ENCODE measurements around the gene DAB1.

Gene DAB1

GRCh38 chr1:57423656-57424211, at the start of gene DAB1:
Gene DAB1 (minus strand): TSS chr1:57424060. CDS start chr1:57291030, 133,030 bp downstream.
- DNase-seq (ENCODE audit: low read depth in 2 of 2): no peak

DNA sequence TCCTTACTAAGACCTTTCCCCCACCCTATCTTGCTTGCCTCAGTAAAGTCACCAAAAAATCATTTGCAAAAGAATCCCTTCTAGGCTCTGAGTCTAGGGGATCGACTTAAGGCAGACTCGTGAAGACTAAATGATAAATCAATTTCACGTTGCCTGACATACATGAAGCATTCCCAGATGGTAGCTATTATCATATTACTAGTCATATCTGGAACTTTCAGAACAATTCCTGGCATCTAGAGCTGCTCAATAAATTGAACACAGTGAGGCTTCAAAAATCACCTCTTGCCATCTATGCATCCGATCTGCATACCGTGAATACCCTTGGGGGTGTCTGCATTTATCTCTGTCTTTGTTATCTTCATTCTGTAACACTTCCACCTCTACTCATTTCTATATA, 49.6 kb upstream of the DAB1 start:
- DNase-seq (ENCODE audit: low read depth in 2 of 2): no peak

DNA sequence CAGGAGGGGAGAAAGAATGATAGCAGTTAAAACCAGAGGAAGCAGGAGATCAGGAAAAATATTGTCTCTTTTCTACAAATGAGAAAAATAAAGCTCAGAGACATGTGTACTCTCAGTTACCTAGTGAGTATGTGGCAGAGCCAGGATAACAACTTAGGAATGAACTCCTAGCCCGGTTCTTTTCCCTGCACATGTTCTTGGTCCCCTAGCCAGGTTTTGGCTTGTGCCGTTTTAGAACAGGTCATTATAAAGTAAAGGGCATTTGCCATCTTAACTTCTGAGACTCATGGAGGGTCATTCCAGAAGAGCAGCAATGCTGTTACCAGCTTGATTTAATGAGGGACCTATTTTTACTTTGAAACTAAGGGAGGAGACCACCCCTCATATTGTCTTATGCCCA, 48.1 kb upstream of the DAB1 start:
- no peak for DNase-seq (ENCODE audit: low read depth in 2 of 2)

DNA sequence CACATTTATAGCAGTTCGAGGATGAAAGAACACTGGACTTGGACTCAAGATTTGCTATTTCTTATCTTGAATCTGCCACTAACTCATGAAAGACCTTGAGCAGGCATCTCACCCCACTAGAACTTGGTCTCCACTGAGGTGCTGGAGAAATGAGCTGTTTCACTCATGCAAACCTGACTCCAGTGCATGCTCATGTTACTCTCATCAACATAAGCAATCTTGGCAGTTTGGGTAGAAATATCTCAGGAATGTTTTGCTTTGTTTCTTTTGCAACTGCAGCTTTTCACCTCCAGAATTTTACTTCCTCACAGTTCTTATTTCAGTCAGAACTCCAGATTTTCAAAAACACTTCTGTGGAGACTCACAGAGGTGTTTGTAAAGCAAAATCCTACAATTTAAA, 46.2 kb upstream of the DAB1 start:
- DNase-seq (ENCODE audit: low read depth in 2 of 2): no peak

DNA sequence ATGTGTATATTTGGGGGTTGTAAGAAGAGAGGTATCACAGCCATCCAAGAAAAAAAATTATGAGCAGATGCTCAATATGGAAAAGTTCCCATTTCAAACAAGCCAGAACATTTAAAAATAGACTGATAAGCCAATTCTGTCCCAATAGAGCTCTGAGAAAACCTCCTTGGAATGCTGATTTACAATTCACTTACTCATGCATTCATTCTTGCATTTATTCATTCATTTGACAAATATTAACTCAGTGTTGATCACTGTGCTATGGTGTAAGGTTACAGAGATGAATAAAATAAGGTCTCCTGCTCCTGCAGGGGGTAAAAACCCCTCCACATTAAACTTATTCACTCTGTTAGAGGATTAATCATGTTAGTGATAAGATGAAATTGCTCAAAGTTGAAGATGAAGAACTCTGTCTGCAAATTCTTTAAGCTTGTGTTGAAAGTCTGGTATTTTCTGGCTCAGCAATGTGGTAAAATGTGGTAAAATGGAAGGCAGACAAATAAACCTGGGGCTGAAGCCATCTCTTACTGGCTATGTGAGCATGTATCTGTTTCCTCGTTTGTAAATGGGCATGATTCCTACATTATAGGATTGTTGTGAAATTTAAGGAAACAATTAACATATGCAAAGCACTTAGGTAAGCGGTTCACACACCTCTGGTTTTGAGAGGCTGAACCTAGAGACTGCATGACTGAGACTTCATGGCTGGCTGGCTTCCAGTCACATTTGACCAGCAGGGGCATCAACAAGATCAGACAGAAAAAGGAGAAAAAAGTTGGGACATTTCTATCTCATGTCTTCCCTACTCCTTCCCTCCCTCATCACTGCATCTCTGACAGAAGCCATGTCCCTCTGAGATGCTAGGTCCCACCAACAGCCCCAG, 45.0 kb upstream of the DAB1 start:
- DNase-seq (ENCODE audit: low read depth in 2 of 2): no peak

GRCh38 chr1:57467830-57468229, 44.0 kb upstream of the DAB1 start:
- no peak for DNase-seq (ENCODE audit: low read depth in 2 of 2)

GRCh38 chr1:57464756-57465155, 40.9 kb upstream of the DAB1 start:
- DNase-seq (ENCODE audit: low read depth in 2 of 2): no peak

- DNase-seq (ENCODE audit: low read depth in 2 of 2): no peak
These were observed 39.5 kb upstream of the DAB1 start for GRCh38 chr1:57463343-57463742.

DNA sequence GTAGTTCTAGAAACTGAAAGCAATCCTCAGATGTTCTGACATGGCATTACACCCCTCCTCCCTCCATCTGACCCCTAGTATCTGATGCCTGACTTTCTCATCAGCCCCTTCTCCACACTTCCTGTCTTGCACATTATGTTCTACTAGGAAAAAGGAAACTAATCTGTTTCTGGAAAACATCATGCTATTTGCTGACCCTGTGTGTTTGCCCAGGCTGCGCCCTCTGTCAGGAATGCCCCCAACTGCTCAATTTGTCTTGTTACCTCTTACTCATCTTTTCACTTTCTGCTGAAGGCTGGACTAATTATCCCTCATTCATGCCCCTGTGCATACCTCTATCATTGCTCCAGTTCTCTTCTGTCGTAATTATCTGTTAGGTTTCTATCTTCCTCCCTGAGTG, 37.5 kb upstream of the DAB1 start:
- DNase-seq (ENCODE audit: low read depth in 2 of 2): no peak

- DNase-seq (ENCODE audit: low read depth in 2 of 2): no peak
These were observed 27.7 kb upstream of the DAB1 start for GRCh38 chr1:57451516-57451915.

GRCh38 chr1:57450981-57451380, 27.1 kb upstream of the DAB1 start:
- no peak for DNase-seq (ENCODE audit: low read depth in 2 of 2)

- no peak for DNase-seq (ENCODE audit: low read depth in 2 of 2)
These were observed 23.7 kb upstream of the DAB1 start for GRCh38 chr1:57447551-57447950.

DNA sequence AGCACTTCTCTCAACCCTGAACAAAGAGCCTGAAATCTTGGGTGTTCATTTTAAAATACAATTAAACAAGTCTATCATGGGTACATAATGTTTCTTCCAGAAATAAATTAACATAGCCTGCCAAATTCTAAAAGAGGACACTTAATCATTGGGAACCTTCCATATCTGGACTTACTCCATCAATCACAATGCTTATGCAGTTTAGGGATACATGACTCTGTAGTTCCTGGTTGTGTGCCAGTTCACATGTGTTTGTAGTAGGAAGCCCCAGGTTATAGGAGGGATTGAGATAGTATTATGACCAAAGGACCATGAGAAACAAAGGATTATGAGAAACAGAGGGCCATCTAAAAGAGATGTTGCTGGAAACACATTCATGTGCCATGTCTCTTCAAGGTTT, 19.1 kb upstream of the DAB1 start:
- DNase-seq (ENCODE audit: low read depth in 2 of 2): no peak

DNA sequence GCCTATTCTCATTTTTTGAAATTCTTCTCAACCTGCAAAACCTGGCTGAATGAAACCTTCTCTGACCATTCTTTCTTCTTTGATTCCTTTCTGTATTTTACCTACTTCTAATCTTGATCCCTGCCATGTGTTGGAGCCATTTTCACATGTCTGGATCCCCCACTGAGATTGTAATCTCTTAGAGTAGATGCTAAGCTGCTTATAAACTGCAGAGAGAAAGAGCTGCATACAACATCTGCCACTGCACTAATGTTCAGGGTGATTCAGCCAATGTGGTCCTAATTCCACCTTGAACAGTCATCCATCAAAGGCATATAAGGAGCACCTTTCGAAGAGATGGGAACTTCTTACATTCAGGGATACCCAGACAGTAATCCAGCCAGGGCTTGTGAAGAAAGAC, 16.2 kb upstream of the DAB1 start:
- no peak for DNase-seq (ENCODE audit: low read depth in 2 of 2)

DNA sequence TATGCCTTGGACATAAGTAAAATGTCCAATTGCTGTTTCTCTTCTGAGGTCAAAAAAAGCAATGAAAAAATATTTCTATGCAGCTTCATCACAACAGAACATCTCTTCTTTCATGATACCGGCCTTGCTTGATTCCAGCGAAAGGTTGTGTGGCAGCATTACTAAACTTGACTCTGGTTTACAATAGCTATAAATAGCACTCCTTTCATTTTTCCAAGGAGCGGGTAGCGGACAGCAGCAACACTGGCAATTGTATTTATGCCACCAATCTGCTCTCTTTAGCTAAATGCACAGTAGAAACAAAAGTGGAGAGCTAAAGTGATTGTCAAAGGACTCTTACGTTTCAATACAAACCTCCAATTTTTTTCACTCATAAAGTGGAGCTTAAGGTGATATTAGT, 7.5 kb upstream of the DAB1 start:
- no peak for DNase-seq (ENCODE audit: low read depth in 2 of 2)

DNA sequence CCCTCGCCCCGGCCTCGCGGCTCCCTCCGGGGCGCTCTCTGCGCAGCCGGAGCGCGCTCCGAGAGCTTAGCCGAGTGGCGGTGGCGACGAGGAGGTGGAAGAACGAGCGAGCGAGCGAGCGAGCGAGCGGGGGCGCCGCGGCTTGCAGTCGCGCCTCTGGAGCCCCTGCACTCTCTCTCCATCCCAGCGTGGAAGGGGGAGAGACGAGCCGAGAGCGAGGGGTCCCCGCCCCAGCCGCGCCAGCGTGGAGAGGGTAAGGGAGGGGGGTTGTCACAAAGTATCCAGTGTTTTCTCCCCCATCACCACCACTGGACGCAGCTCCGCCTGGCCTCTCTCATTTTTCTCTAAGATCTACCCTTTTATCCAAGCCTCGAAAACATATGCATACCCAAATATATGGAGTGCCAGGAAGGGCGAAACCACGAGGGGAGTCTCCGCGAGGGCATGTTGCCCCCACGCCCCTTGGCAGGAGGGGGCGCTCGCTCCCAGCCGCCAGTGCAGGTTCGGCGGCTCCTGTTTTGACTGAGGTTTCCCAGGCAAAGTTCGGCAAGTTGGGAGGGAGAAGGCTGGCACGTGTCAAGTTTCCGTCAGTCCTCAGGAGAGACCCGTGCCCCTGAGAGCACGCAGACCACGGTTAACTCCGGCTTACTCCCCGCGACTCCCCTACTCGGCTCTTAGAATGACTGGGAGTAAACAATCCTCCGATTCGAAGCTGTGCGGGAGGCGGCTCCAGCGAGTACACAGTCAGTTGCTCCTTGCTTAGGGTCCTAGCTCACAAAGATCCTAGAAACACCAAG, 569 bp upstream of the DAB1 start:
- DNase-seq (ENCODE audit: low read depth in 2 of 2): no peak

DNA sequence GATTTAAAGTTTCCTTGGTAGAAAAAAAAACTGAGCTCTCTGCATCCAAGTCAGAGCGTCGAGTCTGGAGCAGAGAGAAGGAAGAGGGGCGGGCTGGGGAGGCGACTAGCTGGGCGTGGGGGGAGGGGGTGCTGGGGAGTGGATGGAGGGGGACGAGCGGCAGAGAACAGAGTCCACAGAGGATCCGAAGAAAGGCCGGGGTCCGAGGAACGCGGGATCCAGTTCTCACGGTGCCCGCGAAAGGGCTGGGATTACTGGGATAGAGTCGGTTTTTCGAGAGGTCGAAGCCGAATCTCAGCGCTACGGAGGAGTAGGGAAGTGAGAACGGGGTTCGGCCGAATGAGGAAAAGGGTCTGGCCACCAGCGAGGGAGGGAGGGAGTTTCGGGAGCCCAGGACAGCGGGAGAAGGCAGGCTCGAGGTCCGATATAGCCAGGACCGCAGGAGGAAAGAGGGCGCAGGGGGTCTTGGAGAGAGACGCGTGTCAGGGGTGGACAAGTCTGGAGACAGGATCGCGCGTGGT, 665 bp downstream of the DAB1 start:
- DNase-seq (ENCODE audit: low read depth in 2 of 2): no peak

DNA sequence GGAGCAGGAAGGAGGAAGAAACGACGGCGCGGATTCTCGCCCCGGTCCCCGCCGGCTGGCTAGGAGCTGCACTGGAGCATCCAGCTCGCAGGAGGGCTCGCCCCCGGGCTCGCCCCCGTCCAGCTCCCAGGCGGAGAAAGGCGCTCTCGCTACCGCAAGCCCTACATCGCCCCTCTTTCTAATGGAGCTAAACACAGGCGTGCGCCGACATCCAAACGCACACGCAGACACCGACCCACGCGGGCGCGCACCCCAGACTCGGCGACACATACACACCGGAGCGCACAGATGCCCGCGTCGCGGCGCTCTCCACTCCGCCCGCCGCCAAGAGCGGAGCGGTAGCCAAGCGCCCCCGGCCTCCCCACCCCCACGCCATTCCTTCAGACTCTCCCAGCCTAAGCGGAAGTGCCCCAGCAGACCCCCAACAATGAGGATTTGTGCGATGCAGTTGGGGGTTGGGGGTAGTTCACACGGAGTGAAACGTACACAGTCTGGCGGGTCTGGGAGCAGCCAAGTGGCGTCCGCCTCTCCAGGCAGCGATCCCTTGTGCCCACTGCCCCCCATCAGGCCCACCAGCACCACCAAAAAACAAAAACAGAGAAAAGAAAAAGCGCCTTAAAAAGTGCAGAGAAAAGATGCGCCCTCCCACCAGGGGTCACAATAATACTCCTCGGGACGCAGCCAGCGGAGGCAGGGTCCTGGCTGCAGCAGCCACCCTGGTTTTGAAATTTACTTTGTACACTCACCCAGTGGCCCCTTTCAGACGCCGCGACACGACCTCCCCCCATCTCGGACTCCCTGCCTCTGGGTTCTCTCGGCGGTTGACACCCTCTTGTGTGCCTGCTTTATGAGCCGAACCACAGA, 1.4 kb downstream of the DAB1 start:
- DNase-seq (ENCODE audit: low read depth in 2 of 2): no peak

DNA sequence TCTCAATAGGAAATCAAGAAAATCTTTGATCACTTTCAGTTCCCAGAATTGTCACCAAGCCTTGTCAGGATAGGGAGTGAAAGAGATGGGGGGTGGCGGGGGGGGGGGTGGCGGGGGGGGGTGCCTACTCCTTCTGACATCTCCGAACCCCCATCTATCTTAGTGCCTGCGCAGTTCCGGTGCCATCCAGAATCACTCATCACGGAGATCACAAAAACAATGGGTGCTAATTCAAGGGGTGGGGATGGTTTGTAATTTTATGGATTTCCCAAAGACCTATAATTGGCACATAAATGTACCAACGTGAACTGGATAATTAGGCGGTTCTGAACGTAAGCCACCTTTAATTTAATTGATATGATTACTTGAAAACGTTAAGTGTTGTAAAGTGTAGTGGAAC, 2.1 kb downstream of the DAB1 start:
- DNase-seq (ENCODE audit: low read depth in 2 of 2): no peak

GRCh38 chr1:57420981-57421785, 2.7 kb downstream of the DAB1 start:
- DNase-seq (ENCODE audit: low read depth in 2 of 2): no peak

GRCh38 chr1:57418971-57419370, 4.9 kb downstream of the DAB1 start:
- no peak for DNase-seq (ENCODE audit: low read depth in 2 of 2)
